HG02623 (cell line): ENCODE results near the gene CCDC92B.

Experiments used
- ATAC-seq: cut with Tn5 transposase; IDR thresholded peaks from one replicate; pipeline ENCODE4 v1.9.1; 2021; ENCODE audit warnings: moderate library complexity; ENCODE audit not compliant: unreplicated experiment

CCDC92B gene

DNA sequence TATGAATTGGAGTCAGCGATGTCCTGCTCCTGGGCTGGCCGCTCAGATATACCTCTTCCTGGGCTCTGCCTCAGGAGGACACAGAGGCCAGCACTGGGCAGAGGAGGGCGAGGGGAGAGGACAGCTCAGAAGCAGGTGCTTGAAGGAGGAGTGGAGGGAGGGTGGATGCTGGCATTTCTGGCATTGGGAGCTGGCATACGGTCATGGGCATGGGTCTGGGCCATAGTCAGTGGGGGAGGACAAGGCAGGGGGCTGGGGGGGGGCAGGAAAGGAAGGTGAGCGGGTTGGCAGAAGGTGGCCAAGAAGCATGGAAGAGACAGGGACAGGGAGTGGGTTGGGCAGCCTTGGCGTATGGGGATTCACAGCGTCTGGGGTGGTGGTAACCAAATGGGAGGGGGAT is 30.1 kb upstream of the CCDC92B start:
- ATAC-seq, result no peak

DNA sequence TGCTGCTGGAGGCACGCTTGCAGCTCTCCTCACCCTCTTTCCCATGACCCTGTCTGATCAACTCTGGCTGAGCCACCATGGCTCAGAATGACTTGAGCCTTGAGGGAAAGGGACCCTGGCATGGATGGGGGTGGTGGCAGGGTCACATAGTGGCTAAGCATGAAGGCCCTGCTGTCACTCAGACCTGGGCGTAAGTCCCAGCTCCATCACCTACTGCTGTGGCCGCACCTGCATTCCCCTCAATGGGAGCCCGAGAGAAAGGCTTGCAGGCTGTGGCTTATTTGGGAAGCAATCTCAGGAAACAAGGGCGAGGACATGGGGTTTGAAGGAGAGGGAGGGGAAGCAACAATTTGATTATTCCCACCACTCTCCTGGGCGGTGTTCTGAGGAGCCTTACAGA is 29.0 kb upstream of the CCDC92B start:
- no peak for ATAC-seq

DNA sequence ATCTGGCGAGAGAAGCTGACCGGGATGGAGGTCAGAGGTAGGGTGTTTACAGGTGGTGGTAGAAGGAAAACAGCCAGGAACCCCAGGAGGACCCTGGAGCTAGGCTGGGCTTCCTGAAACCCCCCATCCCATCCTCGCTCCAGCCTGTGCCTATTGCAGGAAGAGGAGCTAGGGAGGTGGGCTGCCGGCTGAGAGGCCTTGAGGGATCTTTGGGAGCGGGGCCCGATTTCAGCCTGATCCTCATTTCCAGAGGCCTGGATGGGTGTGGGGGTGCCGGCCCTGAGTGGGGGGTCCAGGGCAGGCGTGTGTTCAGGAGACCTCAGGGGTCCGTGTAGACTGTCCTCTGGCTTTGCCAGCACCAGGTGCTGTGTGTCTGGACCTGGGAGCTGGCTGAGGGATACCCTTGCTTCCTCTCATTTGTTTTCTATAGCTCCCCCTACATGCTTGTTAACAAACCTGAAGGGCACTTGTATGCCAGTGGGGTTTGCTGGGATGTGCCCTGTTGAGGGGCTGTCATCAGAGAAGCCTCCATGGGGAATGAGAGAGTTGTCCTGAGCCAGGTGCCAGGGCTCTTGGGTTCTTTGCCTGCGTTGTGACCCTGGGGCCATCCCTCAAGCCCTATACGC is 27.9 kb upstream of the CCDC92B start:
- ATAC-seq, result no peak

- ATAC-seq, result no peak
Observed at GRCh38 chr17:2776589-2777241, 27.3 kb upstream of the CCDC92B start.

DNA sequence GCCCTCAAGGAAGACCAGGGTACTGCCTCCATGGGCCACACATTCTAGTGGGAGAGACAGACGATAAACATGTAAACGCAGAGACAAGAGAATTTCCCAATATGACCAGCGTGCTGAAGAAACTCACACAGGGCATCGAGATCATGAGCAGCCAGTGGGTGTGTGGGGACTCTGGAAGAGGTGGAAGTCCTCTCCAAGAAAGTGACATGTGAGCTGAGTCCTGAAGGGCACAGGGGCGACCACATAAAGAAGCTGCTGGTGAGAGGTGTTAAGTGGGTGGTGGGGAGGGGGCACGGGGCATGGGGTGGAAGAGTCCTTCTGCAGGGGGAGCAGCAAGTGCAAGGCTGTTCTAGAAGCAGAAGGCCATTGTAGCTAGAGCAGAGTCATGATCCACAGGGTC is 25.8 kb upstream of the CCDC92B start:
- no peak for ATAC-seq

DNA sequence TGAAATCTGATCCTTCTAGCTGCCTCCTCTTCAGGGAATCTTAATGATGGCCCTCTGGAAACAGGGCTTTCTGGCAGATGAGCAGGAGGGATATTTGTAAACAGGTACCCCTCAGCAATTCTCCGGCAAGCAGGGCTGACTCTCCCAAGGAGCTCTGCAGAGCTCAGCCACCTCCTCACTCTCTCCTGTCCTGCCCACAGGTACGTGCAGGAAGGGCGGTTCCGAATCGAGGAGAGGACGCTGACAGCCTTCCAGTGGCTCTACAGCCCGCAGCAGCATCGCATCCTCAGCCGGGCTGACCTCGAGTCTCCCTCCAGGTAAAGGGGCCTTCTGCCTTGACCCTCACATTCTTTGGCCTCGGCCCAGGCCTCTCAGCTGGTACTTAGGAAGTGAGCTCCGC is 20.7 kb upstream of the CCDC92B start:
- no peak for ATAC-seq

DNA sequence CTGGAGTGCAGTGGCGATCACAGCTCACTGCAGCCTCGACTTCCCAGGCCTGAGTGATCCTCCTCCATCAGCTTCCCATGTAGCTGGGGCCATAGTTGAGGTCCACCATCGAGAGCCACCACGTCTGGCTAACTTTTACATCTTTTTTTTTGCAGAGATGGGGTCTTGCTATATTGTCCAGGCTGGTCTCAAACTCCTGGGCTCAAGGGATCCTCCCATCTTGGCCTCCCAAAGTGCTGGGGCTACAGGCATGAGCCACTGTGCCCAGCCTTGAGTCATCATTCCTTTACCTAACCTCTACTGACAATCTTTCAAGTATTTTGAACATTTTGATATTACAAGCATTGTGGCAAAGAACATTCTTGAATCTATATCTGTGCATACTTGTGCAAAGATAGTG is 9.4 kb upstream of the CCDC92B start:
- ATAC-seq, result no peak

GRCh38 chr17:2755891-2756724 is 6.7 kb upstream of the CCDC92B start:
- no peak for ATAC-seq

DNA sequence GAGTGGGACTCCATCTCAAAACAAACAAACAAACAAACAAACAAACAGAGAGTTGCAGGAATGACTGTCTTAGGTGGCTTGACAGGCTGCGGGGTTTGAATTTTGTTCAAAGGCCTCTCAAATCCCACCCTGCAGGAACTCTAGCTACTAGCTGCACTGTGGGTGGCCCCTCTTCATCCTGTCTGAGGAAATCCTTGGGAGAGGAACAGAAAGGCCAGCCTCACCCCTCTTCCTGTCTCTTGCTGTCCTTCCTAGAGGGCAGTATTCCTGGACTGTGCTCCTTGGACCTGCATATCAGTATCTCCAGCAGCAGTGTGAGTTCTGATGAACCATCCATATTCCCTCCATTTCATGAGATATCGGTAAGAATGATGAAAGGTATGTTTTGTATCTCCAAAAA is 2.0 kb upstream of the CCDC92B start:
- ATAC-seq, result no peak

DNA sequence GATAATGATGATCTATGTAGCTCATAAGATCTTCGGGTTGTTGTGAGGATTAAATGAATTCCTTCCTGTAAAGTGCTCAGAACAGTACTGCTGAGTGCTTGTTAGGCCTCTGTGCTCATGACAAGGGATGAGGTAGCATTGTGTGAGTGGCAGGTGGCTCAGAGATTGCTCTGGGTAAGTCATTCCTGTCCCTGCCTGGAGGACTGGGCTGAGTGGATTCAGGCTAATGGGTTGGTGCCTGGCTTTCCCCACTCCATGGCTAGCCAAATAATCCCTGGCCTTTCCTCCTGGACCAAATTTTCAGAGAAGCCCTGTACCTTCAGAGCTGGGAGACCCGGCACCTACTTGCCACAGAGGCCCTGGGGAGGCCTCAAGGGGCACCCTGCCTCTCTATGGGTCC is 1.3 kb upstream of the CCDC92B start:
- ATAC-seq, result no peak

DNA sequence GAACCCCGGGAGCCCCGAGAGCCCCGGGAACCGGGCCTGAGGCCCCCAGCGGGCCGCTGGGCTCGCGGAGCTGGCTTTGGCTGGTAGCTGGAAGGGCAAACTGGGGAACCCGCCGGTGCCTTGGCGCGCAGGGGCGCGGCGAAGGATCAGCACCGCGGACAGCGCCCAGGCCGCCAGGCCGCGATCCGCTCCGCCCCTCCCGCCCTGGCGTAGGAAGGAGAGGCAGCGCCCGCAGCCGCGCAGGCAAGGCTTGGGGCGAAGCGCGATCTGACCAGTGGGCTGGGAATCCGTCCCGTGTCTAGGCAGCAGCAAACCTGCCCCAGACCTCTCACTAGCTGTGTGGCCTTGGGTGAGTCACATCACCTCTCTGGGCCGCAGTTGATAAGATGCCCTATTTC is 331 bp upstream of the CCDC92B start:
- no peak for ATAC-seq

- ATAC-seq, result no peak
Observed at GRCh38 chr17:2745317-2746037, 4.0 kb downstream of the CCDC92B start.

- no peak for ATAC-seq
Observed at GRCh38 chr17:2737693-2738092, 11.8 kb downstream of the CCDC92B start.

DNA sequence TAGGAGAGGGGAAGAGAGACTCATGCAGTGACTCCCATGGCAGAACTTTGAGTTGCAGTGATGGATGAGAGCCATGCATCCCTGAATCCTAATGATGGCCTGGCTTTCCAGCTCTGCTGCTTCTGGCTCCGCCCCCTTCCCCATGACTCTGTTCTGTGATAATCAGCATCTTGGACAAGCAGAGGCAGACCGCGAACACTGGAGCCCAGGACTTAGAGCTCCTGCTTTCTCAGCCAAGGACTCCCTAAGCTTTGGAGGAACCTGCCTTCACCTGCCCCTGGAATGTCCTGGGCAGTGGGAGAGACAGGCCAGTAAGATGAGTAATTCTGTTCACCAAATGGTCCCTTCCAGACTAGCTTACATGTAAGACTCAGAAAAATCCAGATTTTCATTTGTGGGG is 12.5 kb downstream of the CCDC92B start:
- ATAC-seq, result no peak

DNA sequence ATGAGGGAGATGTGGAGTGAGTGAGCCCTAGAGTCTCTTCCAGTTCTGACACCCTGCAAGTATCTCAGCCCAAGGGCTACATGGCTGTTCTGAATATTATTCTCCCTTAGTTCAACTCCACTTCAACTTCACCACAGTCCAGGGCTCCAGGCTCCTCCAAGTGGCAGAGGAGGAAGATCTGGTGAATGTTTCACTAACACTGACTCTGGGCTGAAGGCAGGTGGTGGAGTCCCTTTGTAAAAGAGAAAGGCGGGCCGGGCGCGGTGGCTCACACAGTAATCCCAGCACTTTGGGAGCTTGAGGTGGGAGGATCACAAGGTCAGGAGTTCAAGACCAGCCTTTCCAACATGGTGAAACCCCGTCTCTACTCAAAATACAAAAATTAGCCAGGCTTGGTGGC is 13.6 kb downstream of the CCDC92B start:
- no peak for ATAC-seq

- no peak for ATAC-seq
Observed at GRCh38 chr17:2734939-2735338, 14.5 kb downstream of the CCDC92B start.

- ATAC-seq, result no peak
Observed at GRCh38 chr17:2731807-2732206, 17.6 kb downstream of the CCDC92B start.

- no peak for ATAC-seq
Observed at GRCh38 chr17:2730764-2731353, 18.6 kb downstream of the CCDC92B start.

- no peak for ATAC-seq
Observed at GRCh38 chr17:2724784-2725164, 24.7 kb downstream of the CCDC92B start.

DNA sequence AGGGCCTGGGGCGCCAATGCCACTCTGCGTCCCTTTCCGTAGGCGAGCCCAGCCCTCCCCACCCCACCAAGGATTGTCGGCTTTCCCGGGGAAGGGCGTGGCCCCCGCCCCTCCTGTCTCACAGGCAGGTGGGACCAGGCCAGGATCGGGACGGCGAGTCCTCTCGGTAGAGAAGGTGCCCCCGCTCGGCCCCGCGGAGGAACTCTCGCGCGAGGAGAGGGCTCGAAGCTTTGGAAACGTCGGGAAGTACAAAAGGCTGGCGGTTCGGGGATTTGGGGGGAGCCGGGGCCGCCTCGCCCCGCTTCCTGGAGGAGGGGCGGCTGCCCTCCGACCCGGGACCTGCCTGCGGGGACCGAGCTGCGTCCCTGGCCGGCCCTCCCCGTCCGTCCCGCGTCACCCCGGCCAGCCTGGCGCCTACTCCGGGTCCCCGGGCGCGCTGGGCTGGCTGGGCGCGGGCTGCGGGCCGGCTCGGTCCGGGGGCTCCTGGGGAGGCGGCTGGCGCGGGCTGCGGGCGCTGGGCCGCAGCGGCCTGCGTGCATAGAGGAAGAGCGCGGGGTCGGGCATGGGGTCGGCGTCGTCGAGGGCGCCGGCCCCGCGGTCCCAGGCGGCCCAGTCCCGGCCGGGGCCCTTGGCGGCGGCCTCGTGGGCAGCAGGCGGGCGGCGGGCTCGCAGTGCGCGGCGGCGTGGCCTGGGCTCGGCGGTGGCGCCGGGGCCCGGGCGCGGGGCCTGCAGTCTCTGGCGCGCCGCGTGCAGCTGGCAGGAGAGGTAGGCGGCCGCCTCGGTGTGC is 25.3 kb downstream of the CCDC92B start:
- no peak for ATAC-seq
